OCI-LY7 (cell line): ENCODE measurements around the gene GALNT17. TPM values are rescaled to one million over a fixed set of nuclear protein-coding genes. Genes with fewer than 3 reads are reported as not detected.

Experiments used
- BruUV-seq: library from RNA; stranded (reverse); fragments of 400-500 nt; replicated peaks from 2 replicates; lab custom pipeline; 2021; lab: Mats Ljungman, UMichigan
- CTCF ChIA-PET: fragments of 300-600 bp; sonication (Branson Sonifier 250); formaldehyde crosslinking; loops from one replicate; lab custom pipeline; 2022; ENCODE audit warnings: antibody characterized with exemption; ENCODE audit not compliant: unreplicated experiment; lab: Charles Lee
- POLR2A ChIA-PET: fragments of 300-600 bp; sonication (Branson Sonifier 250); formaldehyde crosslinking; loops from one replicate; lab custom pipeline; 2022; ENCODE audit warnings: antibody characterized with exemption; lab: Charles Lee
- DNase-seq: peaks from one replicate; pipeline ENCODE4 v3.0.0-alpha.2; 2015; ENCODE audit warnings: low spot score
- H2AFZ ChIP-seq: fragments of 200-600 bp; sonication (generic), shearing (Covaris generic); 2 replicates; pipeline ENCODE4 v1.6.1; 2014; ENCODE audit warnings: mild to moderate bottlenecking, antibody characterized with exemption, low read length, moderate library complexity
- H3K27ac ChIP-seq: fragments of 200-600 bp; sonication (generic); 2 replicates; pipeline ENCODE4 v1.5.1; 2014; ENCODE audit warnings: mixed run types, low read depth, mild to moderate bottlenecking, moderate library complexity, low read length, inconsistent platforms; ENCODE audit not compliant: poor library complexity, severe bottlenecking
- H3K36me3 ChIP-seq: fragments of 200-600 bp; sonication (generic); 2 replicates; pipeline ENCODE4 v1.6.1; 2014; ENCODE audit warnings: mild to moderate bottlenecking, antibody characterized with exemption, low read length, moderate library complexity, mixed read lengths; ENCODE audit not compliant: insufficient read depth
- H3K4me1 ChIP-seq: fragments of 200-600 bp; sonication (generic); 2 replicates; pipeline ENCODE4 v1.5.1; 2014; ENCODE audit warnings: mild to moderate bottlenecking, low read length; ENCODE audit not compliant: insufficient read depth, poor library complexity, severe bottlenecking
- H3K4me2 ChIP-seq: fragments of 200-600 bp; sonication (generic); 2 replicates; pipeline ENCODE4 v1.6.1; 2014; ENCODE audit warnings: mild to moderate bottlenecking, low read length
- H3K4me3 ChIP-seq: fragments of 200-600 bp; sonication (generic); 2 replicates; pipeline ENCODE4 v1.5.1; 2014; ENCODE audit warnings: mild to moderate bottlenecking, low read depth, low read length; ENCODE audit not compliant: poor library complexity, severe bottlenecking
- H3K79me2 ChIP-seq: fragments of 200-600 bp; sonication (generic); 2 replicates; pipeline ENCODE4 v1.6.1; 2016; ENCODE audit warnings: low read depth, mild to moderate bottlenecking, low read length, moderate library complexity, mixed read lengths; ENCODE audit not compliant: insufficient read depth
- H3K9me2 ChIP-seq: fragments of 200-600 bp; sonication (generic); 2 replicates; pipeline ENCODE4 v1.6.1; 2016; ENCODE audit warnings: mild to moderate bottlenecking, low read length, mixed read lengths; ENCODE audit not compliant: insufficient read depth
- H3K9me3 ChIP-seq: fragments of 200-600 bp; sonication (generic); 2 replicates; pipeline ENCODE4 v1.6.1; 2014; ENCODE audit warnings: mild to moderate bottlenecking, mixed run types, low read length, mixed read lengths
- H4K20me1 ChIP-seq: fragments of 200-600 bp; sonication (generic); 2 replicates; pipeline ENCODE4 v1.6.1; 2014; ENCODE audit warnings: mild to moderate bottlenecking, antibody characterized with exemption, low read length, moderate library complexity, mixed read lengths; ENCODE audit not compliant: insufficient read depth
- CTCF ChIP-seq: fragments of 200-600 bp; sonication (generic); conservative IDR thresholded peaks from 2 replicates; pipeline ENCODE4 v1.5.1; 2014; ENCODE audit warnings: mild to moderate bottlenecking, antibody characterized with exemption, low read length, moderate library complexity, mixed read lengths
- EZH2phosphoT487 ChIP-seq: fragments of 200-600 bp; sonication (generic); IDR thresholded peaks from 2 replicates; pipeline ENCODE4 v1.6.1; 2018; ENCODE audit warnings: low read depth, borderline replicate concordance, mild to moderate bottlenecking, mixed run types, antibody characterized with exemption, low read length, moderate library complexity, mixed read lengths
- intact Hi-C: fragments of 100-400 bp; cut with micrococcal nuclease; formaldehyde crosslinking; loops from one replicate; pipeline ENCODE4 v1.10.0; 2022; ENCODE audit not compliant: unreplicated experiment
- total RNA-seq, 2 experiments: library from RNA; depleted of rRNA in 1 of 2; stranded (reverse); fragments of >200 nt in 1 of 2; shearing (Covaris generic) in 1 of 2; gene quantifications; 2 replicates each; pipeline ENCODE4 v1.2.3, GENCODE V29; 2014 to 2022

The GALNT17 gene
- total RNA-seq, 2 experiments from 2014 or later: not detected

DNA sequence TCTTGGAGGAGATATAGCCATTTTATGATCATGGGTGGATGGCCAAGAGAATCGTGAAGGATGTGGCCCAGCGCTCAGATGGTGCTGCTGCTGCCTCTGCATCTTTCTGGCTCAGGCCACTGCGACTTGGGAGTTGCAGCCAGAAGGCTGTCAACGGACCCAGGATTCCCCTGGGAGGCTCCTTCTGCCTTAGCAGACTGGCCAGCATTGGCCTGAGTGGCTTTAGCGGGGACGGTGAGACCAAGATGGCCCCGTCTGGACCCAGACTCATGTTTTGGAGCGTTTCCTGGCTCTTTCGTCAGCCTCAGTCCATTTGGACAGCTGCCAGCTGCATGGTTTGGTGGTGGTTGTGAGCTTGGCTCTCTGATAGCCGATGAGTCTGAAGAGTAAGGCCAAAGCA is 97.2 kb downstream of the GALNT17 start:
- POLR2A ChIA-PET: no interaction called here
- no peak for TF ChIP-seq EZH2phosphoT487
- no peak for TF ChIP-seq CTCF
- BruUV-seq: no TSS peak

GRCh38 chr7:71229699-71230098 is 97.8 kb downstream of the GALNT17 start:
- ChIA-PET POLR2A (no interaction called here), CTCF (no interaction called here)
- H3K9me3 ChIP-seq: no peaks in the 10 kb centered on the region
- TF ChIP-seq CTCF (no peak), EZH2phosphoT487 (no peak)
- no peaks in the 10 kb centered on the region for H3K9me2 ChIP-seq
- no TSS peak for BruUV-seq
- H4K20me1 ChIP-seq: no peaks in the 10 kb centered on the region
- H3K27ac ChIP-seq: no peak overlapping the region
- intact Hi-C loops: no loop called here
- H3K4me1 ChIP-seq: no peaks in the 10 kb centered on the region
- H3K4me2 ChIP-seq: no peak overlapping the region
- no peak overlapping the region for H3K4me3 ChIP-seq
- H2AFZ ChIP-seq: no peak overlapping the region
- H3K79me2 ChIP-seq: no peaks in the 10 kb centered on the region
- no peak for DNase-seq
- H3K36me3 ChIP-seq: no peaks in the 10 kb centered on the region

More for the DNA sequence above, 97.2 kb downstream of the GALNT17 start:
- no peaks in the 10 kb centered on the region for H3K9me2 ChIP-seq
- H4K20me1 ChIP-seq: no peaks in the 10 kb centered on the region
- intact Hi-C loops: no loop called here
- no peaks in the 10 kb centered on the region for H3K4me1 ChIP-seq
- no peak overlapping the region for H3K4me3 ChIP-seq
- no peak overlapping the region for H3K4me2 ChIP-seq
- no peak overlapping the region for H3K27ac ChIP-seq
- H3K79me2 ChIP-seq: no peaks in the 10 kb centered on the region
- CTCF ChIA-PET: no interaction called here
- no peak for DNase-seq
- H2AFZ ChIP-seq: no peak overlapping the region
- no peaks in the 10 kb centered on the region for H3K36me3 ChIP-seq
- no peaks in the 10 kb centered on the region for H3K9me3 ChIP-seq

- H3K36me3 ChIP-seq: no peaks in the 10 kb centered on the region
- intact Hi-C loops: no loop called here
- H3K9me3 ChIP-seq: no peaks in the 10 kb centered on the region
- no peak for TF ChIP-seq EZH2phosphoT487
- TF ChIP-seq CTCF: no peak
- no peak overlapping the region for H3K27ac ChIP-seq
- no TSS peak for BruUV-seq
- H4K20me1 ChIP-seq: no peaks in the 10 kb centered on the region
- no peaks in the 10 kb centered on the region for H3K4me1 ChIP-seq
- ChIA-PET POLR2A (no interaction called here), CTCF (no interaction called here)
- no peaks in the 10 kb centered on the region for H3K79me2 ChIP-seq
- DNase-seq: no peak
- no peak overlapping the region for H3K4me2 ChIP-seq
- no peak overlapping the region for H2AFZ ChIP-seq
- H3K4me3 ChIP-seq: no peak overlapping the region
- no peaks in the 10 kb centered on the region for H3K9me2 ChIP-seq
These were observed 103.3 kb downstream of the GALNT17 start for GRCh38 chr7:71235253-71235652.
